OCI-LY3 (cell line): ENCODE data around the gene DAP.

Experiments used
- CTCF ChIP-seq: fragments of 200-600, 300-600 bp; sonication (generic); IDR thresholded peaks from 2 replicates; pipeline ENCODE4 v1.5.1; 2014; ENCODE audit warnings: antibody characterized with exemption, low read length, low read depth
- EZH2phosphoT487 ChIP-seq: fragments of 200-600 bp; shearing (Covaris generic); IDR thresholded peaks from 2 replicates; pipeline ENCODE4 v1.6.1; 2018; ENCODE audit warnings: antibody characterized with exemption, mixed run types, low read depth

- TF ChIP-seq CTCF = peak; percentile 44
- no peak for TF ChIP-seq EZH2phosphoT487
Measured at GRCh38 chr5:10701567-10702039, 59.4 kb downstream of the DAP start.
